Measurements from ENCODE around the gene DPH3. TPM values are rescaled to one million over a fixed set of nuclear protein-coding genes. Genes with fewer than 3 reads are reported as not detected.

DPH3 gene
- total RNA-seq, 1 donor from 2014 or later = 40.3 TPM

DNA sequence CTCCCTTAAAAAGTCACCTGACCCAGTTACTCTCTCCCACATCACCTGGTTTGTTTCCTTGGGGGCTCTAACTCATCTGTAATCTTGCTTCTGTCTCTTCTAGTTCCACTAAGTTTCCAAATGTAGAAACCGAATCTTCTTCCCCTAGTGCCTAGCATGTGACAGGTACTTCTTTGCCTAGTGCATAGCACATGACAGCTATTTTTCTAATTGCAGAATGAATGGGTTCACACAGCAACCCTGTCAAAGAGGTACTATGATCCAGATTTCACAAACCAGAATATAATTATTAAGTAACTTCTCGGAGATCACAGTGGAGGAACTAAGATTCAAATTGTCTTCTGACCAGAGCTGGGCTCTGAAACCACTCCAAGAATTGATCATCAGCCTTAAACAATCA lies 7.4 kb downstream of the DPH3 start:
- no peak for DNase-seq (ENCODE audit: low spot score)

DNA sequence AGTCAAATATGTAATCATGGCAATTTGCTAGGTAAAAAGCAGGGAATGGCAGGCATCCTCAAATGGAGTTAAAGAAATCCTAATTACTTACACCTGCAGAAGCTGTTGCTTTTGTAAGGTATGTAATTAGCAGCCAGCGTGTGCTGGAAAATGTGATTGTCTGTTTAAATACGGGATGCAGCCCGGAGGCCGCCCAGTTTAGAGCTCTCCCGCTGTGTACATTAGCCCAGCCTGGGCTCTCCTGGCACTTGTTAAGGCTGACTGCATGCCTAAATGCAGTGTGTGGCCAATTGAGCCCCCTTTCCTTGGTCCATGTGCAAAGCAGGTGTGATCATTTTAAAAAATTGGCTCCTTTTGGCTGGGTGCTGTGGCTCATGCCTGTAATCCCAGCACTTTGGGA lies 9.0 kb downstream of the DPH3 start:
- DNase-seq (ENCODE audit: low spot score) = no peak

DNA sequence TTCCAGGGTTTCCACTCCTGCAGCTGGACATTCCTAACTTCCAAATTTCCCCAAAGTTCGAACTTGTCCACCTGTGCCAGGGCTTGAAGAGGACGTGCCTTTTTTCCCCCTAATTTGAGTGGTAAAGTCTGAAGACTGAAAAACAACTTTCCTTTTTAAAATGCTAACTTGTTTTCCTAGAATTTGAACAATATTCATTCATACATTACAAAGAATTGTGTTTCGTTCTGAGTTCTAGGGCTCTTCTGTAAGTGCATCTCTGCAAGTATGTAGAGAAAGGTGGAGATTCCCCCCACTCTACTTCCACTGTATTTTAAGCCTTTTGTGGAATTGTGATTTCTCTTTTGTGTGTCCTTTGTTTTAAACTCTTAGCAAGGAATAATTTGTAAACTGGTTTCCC lies 9.4 kb downstream of the DPH3 start:
- no peak for DNase-seq (ENCODE audit: low spot score)

DNA sequence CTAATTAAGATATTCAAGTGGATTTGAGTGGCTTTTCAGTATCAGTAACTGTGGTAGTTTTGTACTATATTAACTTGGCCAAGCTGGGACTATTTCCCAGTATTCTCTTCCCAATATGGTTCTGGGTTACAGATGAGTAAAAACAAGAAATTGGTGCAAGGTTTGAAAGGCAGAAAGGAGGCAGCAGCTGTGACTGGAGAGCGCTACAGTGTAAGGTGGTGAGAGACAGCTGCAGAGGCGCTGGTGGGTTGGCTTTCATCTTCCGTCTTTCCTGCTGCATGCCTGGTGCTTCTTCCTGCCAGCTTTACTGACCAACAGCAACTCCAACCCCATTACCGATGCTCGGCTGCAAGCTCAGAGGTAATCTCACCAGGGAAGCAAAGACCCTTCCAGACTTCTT lies 9.8 kb downstream of the DPH3 start:
- no peak for DNase-seq (ENCODE audit: low spot score)

DNA sequence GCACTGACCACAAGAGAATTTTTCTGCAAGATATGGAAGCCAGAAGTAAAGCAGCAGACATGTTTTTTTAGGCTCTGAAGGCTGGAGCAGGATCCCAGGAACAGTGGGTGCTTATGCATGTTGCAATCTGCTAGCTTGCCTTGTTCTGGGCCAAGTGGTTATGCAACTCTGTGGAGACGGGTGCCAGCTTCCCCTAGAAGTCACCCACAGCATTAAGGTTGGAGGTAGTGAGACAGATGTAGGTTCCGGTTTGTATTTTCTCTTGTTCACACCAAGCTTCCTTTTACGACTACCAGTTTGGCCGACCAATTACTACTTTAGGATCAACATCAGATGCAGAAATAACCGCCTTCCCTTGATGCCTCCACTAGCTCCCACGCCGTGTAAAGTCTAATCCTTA lies 11.1 kb downstream of the DPH3 start:
- DNase-seq (ENCODE audit: low spot score) = no peak

DNA sequence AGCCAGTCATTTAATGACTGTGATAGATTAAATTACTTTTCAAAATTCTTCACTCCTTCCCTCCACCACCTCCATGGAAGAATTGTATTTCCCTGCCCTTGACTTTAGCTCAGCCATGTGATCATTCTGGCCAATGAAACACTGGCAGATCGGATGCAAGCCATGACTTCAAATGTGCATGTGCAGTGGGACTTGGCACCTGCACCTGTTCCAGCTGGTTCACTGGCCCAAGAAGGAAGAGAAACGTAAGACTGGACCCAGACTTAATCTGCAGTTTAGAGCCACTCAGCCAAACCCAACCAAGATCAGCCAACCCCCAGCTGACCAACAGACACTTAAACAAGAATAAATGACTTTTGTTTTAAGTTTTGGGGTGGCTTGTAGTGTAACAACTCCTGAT lies 11.8 kb downstream of the DPH3 start:
- no peak for DNase-seq (ENCODE audit: low spot score)

DNA sequence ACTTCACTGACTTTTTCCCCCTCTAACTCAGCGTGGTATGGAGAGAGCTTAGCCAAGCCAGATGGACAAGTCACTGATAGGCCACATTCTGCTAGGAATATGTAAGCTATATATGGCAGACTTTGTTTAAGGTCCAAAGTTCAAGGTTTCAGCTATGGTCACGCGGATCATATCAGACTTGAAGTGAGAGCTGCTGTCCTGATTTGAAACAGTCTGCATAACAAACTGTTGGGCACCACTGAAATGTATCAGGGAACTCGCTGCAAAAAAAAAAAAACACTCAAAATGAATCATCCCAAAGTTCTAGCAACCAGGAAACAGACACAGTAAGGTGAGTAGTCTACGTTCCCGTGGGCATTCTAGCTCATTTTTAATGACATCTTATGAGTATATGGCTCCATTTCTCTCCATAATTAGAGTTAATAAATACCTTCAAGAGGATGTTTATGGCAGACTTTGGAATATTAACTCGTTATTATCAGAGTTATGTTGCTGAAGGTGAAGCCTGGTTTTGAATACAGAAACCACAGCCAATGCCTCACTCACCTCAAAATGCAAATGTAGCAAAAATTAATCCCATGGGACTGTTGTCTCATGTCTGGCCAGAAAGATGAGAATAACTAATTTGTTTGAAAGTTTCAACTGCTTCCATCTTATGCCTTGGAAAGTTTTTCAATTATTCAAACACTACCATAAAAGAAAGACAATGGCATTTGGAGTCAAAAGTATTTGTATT lies 12.3 kb downstream of the DPH3 start:
- DNase-seq (ENCODE audit: low spot score) = no peak

DNA sequence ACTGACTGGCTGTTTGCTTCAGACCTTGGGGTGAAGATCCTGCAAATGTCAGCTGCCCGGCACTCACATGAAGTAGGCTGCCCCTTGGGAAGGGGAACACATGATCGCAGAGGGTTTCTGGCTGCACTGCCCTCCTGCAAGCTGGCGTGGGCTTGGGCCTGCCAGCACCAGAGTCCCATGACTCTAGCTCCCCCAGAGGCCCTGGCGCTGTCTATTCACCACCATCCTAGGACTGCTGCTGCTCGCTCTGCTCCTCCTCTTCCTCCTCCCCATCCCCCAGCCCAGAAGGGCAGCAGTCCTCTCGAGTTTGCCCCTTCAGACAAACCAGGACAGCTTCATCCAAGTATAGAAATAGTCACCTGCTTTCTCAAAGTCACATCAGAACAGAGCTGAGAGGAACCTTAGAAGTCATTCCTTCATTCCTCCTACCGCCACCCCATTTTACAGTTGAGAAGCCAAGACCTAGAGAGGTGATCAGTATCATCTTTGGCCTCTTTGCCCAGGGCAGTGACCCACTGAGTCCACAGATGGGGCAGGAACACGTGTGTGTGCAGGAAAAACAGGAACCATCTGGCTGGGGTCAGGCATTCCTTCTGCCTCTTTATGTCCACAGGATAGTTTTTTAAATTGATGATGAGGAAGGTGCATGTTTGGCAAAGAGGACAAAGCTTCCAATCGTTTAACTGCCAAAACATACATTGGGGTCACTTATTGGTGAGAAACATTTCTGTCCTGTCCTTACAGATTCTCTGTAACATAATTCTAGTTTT lies 13.2 kb downstream of the DPH3 start:
- DNase-seq (ENCODE audit: low spot score) = no peak

DNA sequence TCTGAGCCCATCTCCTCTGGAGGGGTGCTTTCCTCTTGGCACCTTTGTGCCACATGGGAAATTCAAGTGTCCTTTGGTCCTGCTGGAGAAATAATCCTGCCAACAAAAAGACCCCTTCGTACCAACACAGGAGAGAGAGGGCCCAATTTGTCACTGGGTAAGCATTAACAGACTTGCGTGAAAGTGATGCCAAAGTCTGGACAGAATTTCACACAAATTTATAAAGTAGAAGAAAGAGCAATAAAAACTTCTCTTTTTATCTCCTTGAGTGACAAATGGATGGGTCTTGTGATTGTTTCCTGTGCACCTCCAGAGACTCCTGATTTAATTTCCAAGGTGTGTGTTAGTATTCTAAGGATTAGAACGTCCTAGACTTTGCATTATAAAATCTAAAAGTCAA lies 14.9 kb downstream of the DPH3 start:
- DNase-seq (ENCODE audit: low spot score) = no peak

DNA sequence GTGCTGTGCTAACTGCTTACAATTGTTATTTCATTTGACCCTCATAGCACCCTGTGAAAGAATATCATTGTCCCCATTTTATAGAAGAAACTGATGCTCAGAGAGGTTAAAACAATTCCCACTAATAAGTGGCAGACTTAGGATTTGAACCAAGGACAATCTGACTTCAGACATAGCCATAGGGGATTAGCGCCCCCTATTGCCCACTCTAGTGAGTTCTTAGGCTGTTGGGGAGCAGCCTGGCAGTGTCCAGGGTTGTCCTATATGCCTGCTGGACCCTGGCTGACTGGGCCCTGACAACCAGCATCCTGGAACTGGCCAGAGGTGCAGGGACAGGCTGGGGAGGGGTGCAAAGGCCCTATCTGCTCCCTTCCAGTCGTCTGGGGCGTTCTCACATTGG lies 15.4 kb downstream of the DPH3 start:
- no peak for DNase-seq (ENCODE audit: low spot score)

DNA sequence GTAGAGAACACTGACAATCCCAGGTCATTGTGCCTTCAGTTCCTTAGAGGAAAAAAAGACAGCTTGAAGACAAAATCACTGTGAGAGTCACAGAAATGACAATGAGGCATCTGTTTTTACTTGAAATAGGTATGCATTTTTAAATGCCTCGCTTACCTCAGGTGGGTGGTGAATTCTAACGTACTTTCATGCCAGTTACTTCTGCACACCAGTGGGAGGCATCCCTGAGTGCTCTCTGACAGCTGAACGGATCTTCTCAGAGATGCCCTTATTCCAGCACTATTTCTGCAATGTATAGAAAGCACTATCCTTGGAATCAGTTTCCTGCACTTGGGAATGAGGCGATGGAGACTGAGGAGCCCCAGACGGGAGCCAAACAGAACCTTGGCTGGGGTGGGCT lies 16.2 kb downstream of the DPH3 start:
- DNase-seq (ENCODE audit: low spot score) = no peak

DNA sequence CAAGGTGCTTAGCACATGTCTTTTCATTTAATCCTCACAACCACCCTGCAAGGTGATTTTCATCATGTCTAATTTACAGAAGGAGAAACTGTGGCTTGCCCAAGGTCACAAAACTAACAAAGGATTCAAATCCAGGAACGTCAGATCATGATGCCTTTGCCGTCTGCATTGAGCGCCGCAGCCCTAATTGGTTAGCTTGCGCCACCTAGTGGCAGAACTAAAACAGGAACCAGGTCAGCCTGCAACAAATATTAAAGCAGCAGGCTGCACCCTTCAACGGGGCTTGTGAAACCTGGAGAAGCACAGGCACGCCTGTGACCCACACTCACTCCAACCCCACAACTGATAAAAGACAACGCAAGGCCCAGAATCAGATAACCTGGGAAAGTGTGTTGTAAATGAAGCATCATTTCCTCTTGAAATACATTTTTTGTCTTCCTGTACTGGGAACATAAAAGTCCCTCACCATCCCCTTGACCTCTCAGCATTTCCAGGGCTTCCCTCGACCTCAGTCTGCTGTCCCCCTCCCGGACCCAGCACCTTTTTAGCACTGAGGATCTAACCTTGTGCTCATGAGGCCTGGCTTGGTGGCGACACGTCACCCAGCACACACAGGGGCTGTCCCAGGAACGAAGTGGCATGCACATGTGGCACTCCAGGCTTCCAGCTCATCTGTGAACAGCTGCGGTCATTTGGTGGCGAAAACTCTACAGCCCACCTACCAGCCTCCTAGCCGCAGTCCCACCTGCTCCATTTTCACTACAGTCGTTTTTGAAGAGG lies 17.3 kb downstream of the DPH3 start:
- no peak for DNase-seq (ENCODE audit: low spot score)

DNA sequence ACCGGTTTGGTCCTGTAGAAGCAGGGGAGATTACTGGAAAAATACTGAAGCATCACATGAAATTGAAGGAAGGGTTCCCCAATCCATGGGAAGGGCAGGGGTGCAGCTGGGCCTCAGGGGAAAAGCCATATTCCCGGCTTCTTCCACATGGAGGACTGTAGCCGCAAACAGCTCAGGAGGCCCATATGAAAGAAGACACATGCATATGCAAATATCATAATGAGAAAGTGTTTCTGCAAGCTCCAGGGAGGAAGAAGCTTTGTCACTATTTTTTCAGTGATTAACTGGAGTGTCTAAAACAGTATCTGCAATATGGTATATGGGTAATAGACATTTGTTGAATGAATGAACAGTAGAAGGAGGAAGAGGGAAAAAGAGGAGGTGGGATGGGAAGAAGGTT lies 19.1 kb downstream of the DPH3 start:
- no peak for DNase-seq (ENCODE audit: low spot score)

DNA sequence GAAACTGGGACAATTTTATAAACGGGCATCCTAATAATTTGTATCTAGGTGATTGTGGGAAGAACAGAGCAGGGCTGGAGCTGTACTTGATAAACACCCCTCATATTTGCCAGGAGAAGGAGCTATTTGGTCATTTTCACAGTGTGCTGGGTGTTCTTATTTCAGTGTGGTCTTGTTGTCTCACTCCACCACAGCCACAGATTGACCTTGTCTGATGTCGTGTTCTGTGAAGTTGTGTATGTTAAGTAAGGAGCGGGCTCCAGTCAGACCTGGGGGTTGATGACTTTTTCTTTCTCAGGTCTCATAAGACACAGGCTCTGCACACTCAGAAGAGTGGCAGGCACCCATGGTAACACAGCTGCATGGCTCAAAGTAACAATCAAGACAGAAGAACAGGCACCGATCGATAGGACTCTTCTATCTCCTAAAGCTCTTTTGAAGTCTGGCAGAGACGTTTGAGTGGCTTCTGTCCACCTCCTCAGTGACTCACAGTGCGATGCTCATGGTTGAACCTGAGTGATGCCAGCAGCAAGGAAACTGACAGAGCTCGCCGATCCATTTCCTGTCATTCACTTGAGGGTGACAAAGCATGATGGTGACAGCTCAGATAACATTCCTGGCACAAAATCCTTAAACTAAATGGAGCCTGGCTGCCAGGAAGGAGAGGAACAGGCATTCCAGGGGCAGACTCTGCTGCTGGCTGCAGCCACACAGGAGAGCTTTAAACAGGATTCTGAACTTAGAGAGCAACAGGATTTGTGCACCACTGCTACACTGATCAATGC lies 20.8 kb downstream of the DPH3 start:
- no peak for DNase-seq (ENCODE audit: low spot score)

DNA sequence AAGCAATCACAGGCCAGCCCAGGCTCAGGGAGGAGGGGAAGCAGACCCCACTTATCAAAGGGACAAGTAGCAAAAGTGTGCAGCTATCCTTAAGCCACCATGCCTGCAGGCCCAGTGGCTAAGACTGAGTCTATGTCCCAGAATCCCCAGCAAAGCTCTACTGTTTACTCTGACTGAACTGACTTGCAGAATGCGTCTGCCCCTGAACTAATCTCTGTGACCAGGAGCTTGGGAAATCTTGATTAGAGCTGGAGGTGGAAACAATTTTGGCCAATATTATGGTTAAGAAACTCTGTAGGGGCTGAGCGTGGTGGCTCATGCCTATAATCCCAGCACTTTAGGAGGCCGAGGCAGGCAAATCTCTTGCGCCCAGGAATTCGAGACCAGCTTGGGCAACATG lies 22.6 kb downstream of the DPH3 start:
- DNase-seq (ENCODE audit: low spot score) = no peak

DNA sequence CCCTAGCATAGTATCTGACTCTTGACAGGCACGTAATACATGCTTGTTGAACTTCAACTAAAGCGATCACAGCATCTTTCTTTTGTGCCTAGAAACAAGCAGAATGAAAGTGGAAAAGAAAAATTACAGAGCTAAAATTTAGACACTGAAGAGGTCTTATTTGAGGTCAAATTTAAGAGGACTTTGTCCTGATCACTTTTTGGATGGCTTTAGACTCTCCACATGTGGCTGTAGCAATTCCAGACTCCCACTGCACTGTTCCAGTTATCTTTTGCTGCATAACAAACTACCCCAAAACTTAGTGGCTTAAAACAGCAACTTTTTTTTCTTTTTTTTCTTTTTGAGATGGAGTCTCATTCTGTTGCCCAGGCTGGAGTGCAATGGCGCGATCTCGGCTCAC lies 23.5 kb downstream of the DPH3 start:
- no peak for DNase-seq (ENCODE audit: low spot score)

DNA sequence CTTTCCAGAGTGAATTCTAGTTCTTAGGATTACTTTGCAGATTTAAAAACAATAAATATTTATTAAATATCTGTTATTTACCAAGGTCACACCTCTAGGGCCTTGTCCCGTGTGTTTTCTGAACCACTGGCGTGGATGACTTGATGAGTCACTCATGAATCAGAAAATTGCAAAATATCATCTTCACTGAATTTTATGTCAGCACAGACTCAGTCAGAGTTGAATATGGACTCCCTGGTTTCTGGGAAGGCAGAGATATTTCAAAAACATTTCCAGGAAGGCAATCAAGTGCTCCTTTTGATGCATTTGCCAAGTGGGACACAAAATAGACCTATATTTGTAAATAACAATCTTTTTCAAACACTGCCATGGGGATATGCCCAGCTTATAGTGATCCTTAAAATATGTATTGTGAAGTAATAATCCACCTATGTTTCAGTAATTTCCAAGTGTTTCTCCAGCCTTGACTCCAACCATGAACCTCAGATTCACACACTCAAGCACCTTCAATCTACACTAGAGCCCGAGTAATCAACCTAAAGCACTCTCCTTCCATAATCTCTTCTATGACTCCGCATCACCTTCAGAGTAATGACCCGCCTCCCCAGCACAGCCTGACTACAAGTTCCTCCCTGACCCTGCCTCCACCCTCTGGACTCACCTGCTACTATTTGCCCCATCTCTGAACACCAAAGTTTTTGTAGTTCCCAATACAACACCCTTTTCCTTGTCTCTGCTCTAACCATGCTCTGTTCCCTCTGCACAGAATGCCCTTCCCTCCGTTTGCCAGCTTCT lies 24.3 kb downstream of the DPH3 start:
- no peak for DNase-seq (ENCODE audit: low spot score)

DNA sequence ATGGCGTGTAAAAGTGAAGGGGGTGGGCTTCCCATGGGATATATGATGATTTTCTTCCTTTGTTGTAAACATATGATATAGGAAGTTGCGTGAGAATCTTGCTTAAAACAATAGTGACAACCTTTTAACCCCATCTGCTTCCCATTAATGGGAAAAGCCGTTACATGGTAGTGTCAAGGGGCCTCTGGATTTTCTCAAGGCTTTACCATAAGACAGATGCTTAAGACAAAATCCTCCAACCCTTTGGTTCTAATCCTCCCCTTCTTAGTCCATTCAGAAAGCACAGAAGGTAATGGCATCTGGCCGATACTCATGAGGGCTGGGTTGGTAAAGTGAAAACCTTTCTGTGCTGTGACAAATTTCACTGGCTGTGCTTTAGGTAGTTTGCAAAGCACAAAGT lies 25.0 kb downstream of the DPH3 start:
- no peak for DNase-seq (ENCODE audit: low spot score)

DNA sequence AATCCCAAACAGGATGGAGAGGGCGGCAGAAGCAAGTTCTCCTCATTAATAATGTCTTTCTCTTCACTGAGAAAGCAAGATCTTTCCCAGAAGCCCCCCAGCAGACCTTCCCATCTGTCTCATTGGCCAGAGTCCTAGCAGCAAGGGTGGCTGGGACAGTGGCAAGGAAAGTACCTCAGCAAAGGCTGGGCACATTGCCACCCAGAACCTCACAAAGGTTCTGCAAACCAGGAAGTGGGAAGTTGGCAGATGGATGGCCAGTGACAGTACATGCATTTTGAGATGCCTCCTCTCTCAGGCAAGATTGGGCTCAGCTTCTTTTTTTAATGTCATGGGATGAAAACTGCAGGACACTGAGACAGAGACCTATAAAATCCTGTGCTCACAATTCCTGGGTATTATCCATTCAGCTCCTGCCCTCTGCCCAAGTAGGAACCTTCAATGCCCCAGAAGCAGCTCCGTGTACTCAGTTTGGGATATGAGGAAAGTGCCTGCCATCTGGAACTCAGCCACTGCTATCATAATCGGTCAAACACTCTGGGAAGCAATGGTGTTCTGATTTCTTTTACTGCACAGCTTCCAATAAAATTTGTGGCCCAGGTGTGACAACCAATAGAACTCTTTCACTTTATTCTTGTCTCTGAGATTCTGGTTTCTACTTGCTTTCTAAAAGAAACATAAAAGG lies 25.5 kb downstream of the DPH3 start:
- no peak for DNase-seq (ENCODE audit: low spot score)

DNA sequence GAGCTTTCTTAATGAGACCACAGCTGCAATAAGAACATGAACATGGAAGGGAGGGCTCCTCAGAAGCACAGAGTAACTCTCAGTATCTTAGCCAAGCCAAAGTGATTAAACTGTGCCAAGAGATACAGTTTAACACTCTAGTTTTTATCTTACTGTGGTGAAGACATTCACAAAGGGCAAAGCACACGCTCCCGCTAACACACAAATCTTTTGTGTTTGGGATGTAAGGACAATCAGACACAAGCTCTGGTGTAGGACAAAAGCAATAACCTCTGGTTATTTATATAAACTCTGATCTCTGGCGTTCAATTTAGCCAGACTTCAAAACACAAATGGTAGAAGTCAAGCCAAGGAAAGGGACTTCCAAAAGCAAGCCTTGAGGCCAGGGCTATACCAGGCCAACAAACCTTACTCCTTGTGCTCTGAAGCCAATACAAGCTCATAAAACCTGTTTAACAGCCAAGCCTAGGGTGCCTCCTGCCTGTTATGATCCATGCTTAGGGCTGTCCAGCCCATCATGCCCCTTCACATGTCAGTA lies 27.8 kb downstream of the DPH3 start:
- DNase-seq (ENCODE audit: low spot score) = no peak
